ENCODE data around the gene LCP1.

The LCP1 gene

DNA sequence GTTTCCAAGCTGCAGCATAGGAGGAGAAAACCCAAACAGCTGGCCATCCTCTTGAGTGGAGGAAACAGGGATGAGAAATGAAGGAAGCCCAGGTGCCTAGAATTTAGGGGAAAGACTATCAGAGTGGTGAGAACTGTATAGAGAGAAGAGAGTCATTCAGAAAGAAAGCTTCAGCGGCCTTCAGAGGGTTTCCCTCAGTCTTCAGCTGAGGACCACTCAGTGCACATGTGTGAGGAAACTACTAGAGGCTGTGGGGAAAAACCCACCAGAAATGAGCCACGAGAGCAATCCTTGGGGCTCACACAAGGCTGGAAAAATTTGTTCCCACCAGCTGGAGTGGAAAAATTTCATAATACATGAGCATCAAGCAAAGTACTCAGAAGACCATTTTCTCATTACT, 41.9 kb downstream of the LCP1 start:
- no peaks in the 10 kb centered on the region for H3K27me3 ChIP-seq (ENCODE audit: insufficient read depth, low read length)
- H3K4me3 ChIP-seq (ENCODE audit: low read length) = no peak overlapping the region
- no peak overlapping the region for H3K9ac ChIP-seq (ENCODE audit: low read depth, low read length)
- H3K27ac ChIP-seq (ENCODE audit: low read depth, low read length) = no peak overlapping the region
- no peaks in the 10 kb centered on the region for H3K36me3 ChIP-seq (ENCODE audit: insufficient read depth, low read length)
- H3K4me1 ChIP-seq (ENCODE audit: insufficient read depth, low read length) = peaks cover 13% of the 10 kb centered on the region
- H3K9me3 ChIP-seq (ENCODE audit: insufficient read depth, low read depth, low read length) = no peaks in the 10 kb centered on the region
- 95% methylated on average over 2 of the region's 2 CpGs for WGBS

GRCh38 chr13:46137627-46138317, 44.2 kb downstream of the LCP1 start:
- no peaks in the 10 kb centered on the region for H3K36me3 ChIP-seq (ENCODE audit: insufficient read depth, low read length)
- no peak overlapping the region for H3K27ac ChIP-seq (ENCODE audit: low read depth, low read length)
- no peak overlapping the region for H3K4me3 ChIP-seq (ENCODE audit: low read length)
- peaks cover 9% of the 10 kb centered on the region for H3K4me1 ChIP-seq (ENCODE audit: insufficient read depth, low read length)
- 93% methylated on average over 2 of the region's 2 CpGs for WGBS
- H3K9ac ChIP-seq (ENCODE audit: low read depth, low read length) = no peak overlapping the region
- H3K27me3 ChIP-seq (ENCODE audit: insufficient read depth, low read length) = no peaks in the 10 kb centered on the region
- no peaks in the 10 kb centered on the region for H3K9me3 ChIP-seq (ENCODE audit: insufficient read depth, low read depth, low read length)

DNA sequence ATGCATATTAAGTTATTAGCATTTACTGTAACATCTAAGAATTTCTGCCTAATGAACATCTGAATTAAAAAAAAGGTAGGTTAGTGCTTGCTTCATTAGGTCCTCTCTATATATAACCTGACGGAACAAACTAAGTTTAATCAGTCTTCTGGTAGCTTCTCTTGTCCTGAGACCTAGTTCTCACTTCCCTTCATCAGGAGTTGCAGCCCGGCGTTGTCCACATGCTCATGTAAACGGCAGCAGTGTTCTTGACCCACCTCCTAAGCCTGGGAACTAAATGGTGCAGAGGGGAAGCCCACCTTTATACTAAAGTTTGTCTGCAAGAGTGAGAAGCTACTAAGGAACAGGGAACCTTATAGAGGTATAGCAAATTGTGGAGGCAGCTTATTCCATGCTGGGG, 45.3 kb downstream of the LCP1 start:
- Histone ChIP-seq H3K4me3 (ENCODE audit: low read length) (no peak overlapping the region), H3K27ac (ENCODE audit: low read depth, low read length) (no peak overlapping the region), H3K27me3 (ENCODE audit: insufficient read depth, low read length) (no peaks in the 10 kb centered on the region), H3K9ac (ENCODE audit: low read depth, low read length) (no peak overlapping the region), H3K9me3 (ENCODE audit: insufficient read depth, low read depth, low read length) (no peaks in the 10 kb centered on the region), H3K36me3 (ENCODE audit: insufficient read depth, low read length) (no peaks in the 10 kb centered on the region), H3K4me1 (ENCODE audit: insufficient read depth, low read length) (peaks cover 5% of the 10 kb centered on the region; the same call in 1 of the 2 replicates)
- WGBS = 90% methylated on average over 4 of the region's 4 CpGs

DNA sequence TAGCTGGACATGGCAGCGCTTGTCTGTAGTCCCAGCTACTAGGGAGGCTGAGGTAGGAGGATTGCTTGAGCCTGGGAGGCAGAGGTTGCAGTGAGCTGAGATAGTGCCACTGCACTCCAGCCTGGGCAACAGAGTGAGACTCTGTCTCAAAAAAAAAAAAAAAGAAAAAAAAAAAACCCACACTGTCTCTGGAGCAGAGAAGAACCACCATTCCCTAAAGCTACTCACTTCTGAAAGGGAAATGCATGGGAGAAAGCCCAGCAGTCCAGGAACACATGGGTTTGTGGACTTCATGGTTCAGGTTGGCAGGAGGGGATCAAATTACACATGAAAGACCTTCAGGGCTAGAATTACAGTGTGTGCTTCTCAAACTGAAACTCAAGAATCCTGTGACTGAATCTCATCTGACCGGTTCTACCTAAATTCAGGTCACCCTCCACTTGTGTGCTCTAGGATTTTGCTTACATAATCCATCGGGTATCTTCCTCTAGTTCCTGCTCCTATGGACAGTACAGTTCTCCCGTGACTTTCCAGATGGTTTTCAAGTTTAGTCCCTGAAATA, 46.9 kb downstream of the LCP1 start:
- H3K4me1 ChIP-seq (ENCODE audit: insufficient read depth, low read length) = peaks cover 5% of the 10 kb centered on the region; the same call in 1 of the 2 replicates
- H3K9me3 ChIP-seq (ENCODE audit: insufficient read depth, low read depth, low read length) = no peaks in the 10 kb centered on the region
- H3K9ac ChIP-seq (ENCODE audit: low read depth, low read length) = no peak overlapping the region
- no peaks in the 10 kb centered on the region for H3K36me3 ChIP-seq (ENCODE audit: insufficient read depth, low read length)
- 85% methylated on average over 4 of the region's 4 CpGs for WGBS
- H3K27ac ChIP-seq (ENCODE audit: low read depth, low read length) = no peak overlapping the region
- H3K4me3 ChIP-seq (ENCODE audit: low read length) = no peak overlapping the region
- no peaks in the 10 kb centered on the region for H3K27me3 ChIP-seq (ENCODE audit: insufficient read depth, low read length)

GRCh38 chr13:46134494-46134893, 47.5 kb downstream of the LCP1 start:
- WGBS = 91% methylated on average over 2 of the region's 2 CpGs
- Histone ChIP-seq H3K36me3 (ENCODE audit: insufficient read depth, low read length) (no peaks in the 10 kb centered on the region), H3K4me3 (ENCODE audit: low read length) (no peak overlapping the region), H3K4me1 (ENCODE audit: insufficient read depth, low read length) (peaks cover 5% of the 10 kb centered on the region; the same call in 1 of the 2 replicates), H3K9ac (ENCODE audit: low read depth, low read length) (no peak overlapping the region), H3K9me3 (ENCODE audit: insufficient read depth, low read depth, low read length) (no peaks in the 10 kb centered on the region), H3K27me3 (ENCODE audit: insufficient read depth, low read length) (no peaks in the 10 kb centered on the region), H3K27ac (ENCODE audit: low read depth, low read length) (no peak overlapping the region)

DNA sequence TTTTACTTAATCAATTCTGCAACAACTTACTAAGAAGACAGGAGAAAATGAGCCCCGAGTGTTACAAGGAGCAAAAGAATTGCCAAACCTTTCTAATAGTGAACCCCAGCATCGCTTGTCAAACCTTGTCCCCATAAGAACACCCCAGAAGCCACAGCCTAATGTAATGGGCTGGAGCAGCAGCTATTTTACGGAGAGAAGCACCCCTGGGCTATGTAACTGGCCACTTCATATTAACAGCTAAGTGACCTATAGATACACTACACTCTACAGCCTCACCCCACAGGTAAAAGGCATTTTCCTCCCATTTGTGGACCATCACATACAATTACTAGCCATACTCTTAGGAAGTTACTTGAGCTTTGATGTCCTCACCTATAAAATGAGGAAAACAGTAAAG, 49.9 kb downstream of the LCP1 start:
- WGBS = 97% methylated on average over 3 of the region's 3 CpGs

GRCh38 chr13:46131705-46132104, 50.3 kb downstream of the LCP1 start:
- peaks cover 5% of the 10 kb centered on the region; the same call in 1 of the 2 replicates for H3K4me1 ChIP-seq (ENCODE audit: insufficient read depth, low read length)
- H3K27me3 ChIP-seq (ENCODE audit: insufficient read depth, low read length) = no peaks in the 10 kb centered on the region
- no peak overlapping the region for H3K27ac ChIP-seq (ENCODE audit: low read depth, low read length)
- no peak overlapping the region for H3K4me3 ChIP-seq (ENCODE audit: low read length)
- no peak overlapping the region for H3K9ac ChIP-seq (ENCODE audit: low read depth, low read length)
- no peaks in the 10 kb centered on the region for H3K36me3 ChIP-seq (ENCODE audit: insufficient read depth, low read length)
- H3K9me3 ChIP-seq (ENCODE audit: insufficient read depth, low read depth, low read length) = no peaks in the 10 kb centered on the region

More for the DNA sequence above, 49.9 kb downstream of the LCP1 start:
- Histone ChIP-seq H3K36me3 (ENCODE audit: insufficient read depth, low read length) (no peaks in the 10 kb centered on the region), H3K27ac (ENCODE audit: low read depth, low read length) (no peak overlapping the region), H3K9ac (ENCODE audit: low read depth, low read length) (no peak overlapping the region), H3K4me1 (ENCODE audit: insufficient read depth, low read length) (peaks cover 5% of the 10 kb centered on the region; the same call in 1 of the 2 replicates), H3K27me3 (ENCODE audit: insufficient read depth, low read length) (no peaks in the 10 kb centered on the region), H3K4me3 (ENCODE audit: low read length) (no peak overlapping the region), H3K9me3 (ENCODE audit: insufficient read depth, low read depth, low read length) (no peaks in the 10 kb centered on the region)

DNA sequence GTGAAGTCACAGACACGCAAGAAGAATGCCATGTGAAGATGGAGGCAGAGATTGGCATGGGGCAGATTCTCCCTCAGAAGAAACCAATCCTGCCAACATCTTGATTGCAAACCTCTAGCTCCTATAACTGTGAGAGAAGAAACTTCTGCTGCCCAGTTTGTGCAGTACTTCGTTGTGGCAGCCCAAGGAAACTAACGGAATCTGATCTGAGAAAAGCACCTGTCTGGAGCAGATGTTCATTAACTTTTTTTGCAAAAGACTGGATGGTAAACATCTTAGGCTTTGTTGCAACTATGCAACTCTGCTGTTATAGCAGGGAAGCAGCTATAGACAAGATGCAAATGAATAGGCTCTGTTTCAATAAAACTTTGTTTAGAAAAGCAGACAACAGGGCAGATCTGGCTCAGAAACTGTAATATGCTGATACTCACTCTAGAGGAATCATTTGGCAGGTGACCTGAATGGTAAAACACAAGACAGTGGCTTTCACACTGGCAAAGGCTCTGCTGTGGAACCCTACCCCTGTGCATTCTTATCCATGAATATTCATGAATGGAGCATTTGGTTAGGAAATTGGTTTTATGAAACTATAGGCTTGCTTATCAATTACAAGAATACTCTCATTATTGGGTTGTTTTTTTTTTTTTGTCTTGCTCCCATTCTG, 51.9 kb downstream of the LCP1 start:
- Histone ChIP-seq H3K9me3 (ENCODE audit: insufficient read depth, low read depth, low read length) (no peaks in the 10 kb centered on the region), H3K4me1 (ENCODE audit: insufficient read depth, low read length) (0 out of 2 replicates have a peak, but pooled peaks cover under 1% of the 10 kb centered on the region), H3K4me3 (ENCODE audit: low read length) (no peak overlapping the region), H3K27ac (ENCODE audit: low read depth, low read length) (no peak overlapping the region), H3K36me3 (ENCODE audit: insufficient read depth, low read length) (no peaks in the 10 kb centered on the region), H3K9ac (ENCODE audit: low read depth, low read length) (no peak overlapping the region), H3K27me3 (ENCODE audit: insufficient read depth, low read length) (no peaks in the 10 kb centered on the region)
- 90% methylated on average over 3 of the region's 3 CpGs for WGBS

DNA sequence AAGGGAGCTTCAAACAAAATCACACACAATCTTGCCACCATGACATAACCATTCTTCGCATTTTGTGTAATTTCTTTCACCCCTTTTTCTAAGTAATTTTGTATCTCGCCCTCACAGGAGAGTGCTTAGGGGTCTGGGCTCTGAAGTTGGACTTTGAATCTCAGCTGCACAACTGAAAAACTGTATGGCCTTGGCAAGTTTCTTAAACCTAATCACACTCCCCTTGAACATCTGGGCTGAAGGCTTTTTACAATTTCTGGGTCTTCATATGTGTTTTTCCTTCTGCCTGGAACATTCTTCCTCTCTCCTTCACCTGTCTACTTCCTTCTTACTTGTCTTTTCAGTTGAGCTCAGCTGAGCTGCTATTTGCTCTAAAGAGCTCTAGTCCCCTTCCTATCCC, 52.9 kb downstream of the LCP1 start:
- no peak overlapping the region for H3K27ac ChIP-seq (ENCODE audit: low read depth, low read length)
- no peak overlapping the region for H3K9ac ChIP-seq (ENCODE audit: low read depth, low read length)
- H3K36me3 ChIP-seq (ENCODE audit: insufficient read depth, low read length) = no peaks in the 10 kb centered on the region
- WGBS = 90% methylated on average over 2 of the region's 2 CpGs
- H3K9me3 ChIP-seq (ENCODE audit: insufficient read depth, low read depth, low read length) = no peaks in the 10 kb centered on the region
- no peaks in the 10 kb centered on the region for H3K4me1 ChIP-seq (ENCODE audit: insufficient read depth, low read length)
- no peak overlapping the region for H3K4me3 ChIP-seq (ENCODE audit: low read length)
- no peaks in the 10 kb centered on the region for H3K27me3 ChIP-seq (ENCODE audit: insufficient read depth, low read length)

DNA sequence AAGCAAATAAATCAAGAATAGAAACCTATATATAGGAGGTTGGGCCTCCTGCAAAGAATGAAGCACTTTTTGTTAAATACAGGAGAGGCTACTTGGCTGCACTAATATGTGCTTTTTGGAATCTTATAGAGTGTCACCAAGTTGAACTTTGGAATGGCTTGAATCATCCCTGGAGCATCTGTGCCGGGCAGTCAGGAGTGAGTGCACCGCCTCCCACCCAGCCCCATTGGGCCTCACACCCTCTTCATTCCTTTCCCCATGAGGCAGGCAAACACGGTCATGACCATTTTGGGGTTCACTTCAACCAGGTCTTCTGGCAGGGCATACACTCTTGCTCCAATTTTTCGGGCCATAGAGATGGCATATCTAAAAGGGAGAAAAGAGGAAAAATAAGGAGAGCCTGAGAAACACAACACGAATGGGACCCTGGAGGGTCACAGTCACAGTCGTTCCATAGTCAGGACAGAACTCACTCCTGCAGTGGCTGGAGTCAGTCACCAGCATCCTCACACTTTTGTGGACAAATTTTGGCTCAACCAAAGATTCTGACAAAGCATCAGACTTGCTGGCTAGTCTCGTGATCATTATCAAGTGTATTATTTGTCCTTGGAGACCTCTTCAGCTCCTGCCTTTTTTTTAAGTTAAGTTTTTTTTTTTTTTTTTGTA, 54.5 kb downstream of the LCP1 start:
- H3K27ac ChIP-seq (ENCODE audit: low read depth, low read length) = no peak overlapping the region
- WGBS = 92% methylated on average over 7 of the region's 7 CpGs
- H3K9ac ChIP-seq (ENCODE audit: low read depth, low read length) = no peak overlapping the region
- H3K4me1 ChIP-seq (ENCODE audit: insufficient read depth, low read length) = no peaks in the 10 kb centered on the region
- no peaks in the 10 kb centered on the region for H3K36me3 ChIP-seq (ENCODE audit: insufficient read depth, low read length)
- H3K9me3 ChIP-seq (ENCODE audit: insufficient read depth, low read depth, low read length) = no peaks in the 10 kb centered on the region
- H3K27me3 ChIP-seq (ENCODE audit: insufficient read depth, low read length) = no peaks in the 10 kb centered on the region
- H3K4me3 ChIP-seq (ENCODE audit: low read length) = no peak overlapping the region

Measured in HUES64 (cell line).